Measurements from ENCODE around the gene NCMAP.

Gene NCMAP

DNA sequence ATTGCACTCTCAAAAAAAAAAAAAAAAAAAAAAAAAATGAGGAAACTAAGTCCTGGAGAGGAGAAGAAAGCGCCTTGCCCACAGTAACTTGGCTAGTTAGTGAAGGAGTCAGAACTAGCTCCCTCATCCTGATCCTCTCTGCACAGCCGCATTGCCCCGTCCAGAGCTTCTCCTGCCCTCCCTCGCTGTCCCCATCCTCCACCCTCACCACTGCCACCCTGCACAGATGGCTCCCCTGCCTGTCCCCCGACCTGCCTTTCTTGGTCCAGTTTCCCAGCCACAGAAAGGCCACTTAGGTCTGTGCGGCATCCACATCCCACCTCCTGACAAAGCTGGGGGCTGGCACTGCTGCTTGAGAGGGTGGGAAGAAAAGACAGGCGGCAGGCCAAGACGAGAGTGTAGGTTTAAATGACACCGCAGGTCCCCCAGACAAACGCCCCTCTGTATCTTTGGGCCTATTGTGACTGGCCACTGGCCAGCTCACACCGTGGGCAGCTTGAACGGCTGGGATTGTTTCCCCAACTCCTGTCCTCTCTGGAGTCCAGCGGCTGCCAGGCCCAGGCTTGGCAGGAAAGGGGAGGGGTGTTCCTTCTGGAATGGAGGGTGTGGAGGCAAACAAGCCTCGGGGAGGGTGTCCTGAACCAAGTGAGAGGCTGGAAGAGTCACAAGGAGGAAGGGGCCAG lies 20.2 kb downstream of the NCMAP start:
- DNase-seq: no peak

DNA sequence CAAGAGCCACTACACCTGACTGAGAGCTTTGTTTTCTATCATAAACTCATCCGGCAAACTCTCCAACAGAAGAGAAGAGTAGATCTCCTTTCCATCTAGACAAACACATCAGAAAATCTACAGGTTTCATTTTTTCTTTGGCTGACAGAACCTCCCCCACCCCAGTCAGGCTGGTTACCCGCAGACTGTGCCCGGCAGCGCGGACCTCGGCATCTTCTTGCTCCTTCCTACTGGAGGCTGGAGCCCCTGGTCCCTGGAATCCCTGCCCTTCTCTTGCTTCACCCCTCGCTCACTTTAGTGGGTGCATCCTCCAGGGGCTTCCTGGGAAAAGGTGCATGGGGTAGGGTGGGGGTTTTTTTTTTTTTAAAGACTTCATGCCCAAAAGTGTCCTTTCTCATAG lies 23.0 kb downstream of the NCMAP start:
- no peak for DNase-seq

DNA sequence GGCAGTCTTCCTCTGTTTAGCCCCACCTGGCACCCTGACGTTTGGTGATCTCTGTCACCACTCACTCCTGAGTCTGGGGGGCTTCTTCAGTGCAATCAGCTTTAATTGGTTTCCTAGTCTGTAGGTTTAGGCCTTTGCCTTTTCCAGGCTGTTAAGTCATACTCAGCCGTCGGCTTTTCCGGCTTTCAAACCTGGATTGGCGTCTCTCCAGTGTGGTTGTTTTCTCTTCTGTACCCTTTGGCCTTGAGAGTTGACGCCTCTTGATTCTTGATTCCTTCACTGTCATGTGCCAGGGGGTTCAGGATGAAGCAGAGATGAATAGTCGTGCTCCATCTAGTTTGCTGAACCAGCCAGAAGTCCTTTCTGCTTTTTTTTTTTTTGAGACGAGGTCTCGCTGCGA lies 24.9 kb downstream of the NCMAP start:
- no peak for DNase-seq

DNA sequence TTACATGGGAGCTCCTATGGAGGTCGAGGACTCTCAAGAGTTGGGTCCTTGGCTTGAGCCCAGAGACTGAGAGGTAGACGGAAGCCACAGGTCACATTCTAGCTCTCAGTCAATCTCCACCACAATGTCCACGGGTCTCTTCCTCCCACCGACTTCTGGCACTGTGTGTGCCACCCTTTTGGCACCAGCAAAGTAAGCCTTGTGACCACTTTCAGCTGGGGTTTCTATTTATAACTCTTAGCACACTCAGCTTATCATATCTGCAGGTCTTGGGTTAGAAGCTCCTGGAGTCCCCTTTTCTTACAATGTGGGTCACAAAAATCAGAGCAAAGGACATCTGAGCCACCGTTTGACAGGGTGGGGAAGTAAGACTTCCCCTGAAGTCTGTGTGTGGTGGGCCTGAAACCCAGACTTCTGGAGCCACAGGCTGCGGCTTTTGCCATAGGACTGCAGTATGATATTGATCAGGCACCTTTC lies 28.3 kb downstream of the NCMAP start:
- no peak for DNase-seq

GRCh38 chr1:24586119-24586518 lies 30.2 kb downstream of the NCMAP start:
- DNase-seq: no peak

DNA sequence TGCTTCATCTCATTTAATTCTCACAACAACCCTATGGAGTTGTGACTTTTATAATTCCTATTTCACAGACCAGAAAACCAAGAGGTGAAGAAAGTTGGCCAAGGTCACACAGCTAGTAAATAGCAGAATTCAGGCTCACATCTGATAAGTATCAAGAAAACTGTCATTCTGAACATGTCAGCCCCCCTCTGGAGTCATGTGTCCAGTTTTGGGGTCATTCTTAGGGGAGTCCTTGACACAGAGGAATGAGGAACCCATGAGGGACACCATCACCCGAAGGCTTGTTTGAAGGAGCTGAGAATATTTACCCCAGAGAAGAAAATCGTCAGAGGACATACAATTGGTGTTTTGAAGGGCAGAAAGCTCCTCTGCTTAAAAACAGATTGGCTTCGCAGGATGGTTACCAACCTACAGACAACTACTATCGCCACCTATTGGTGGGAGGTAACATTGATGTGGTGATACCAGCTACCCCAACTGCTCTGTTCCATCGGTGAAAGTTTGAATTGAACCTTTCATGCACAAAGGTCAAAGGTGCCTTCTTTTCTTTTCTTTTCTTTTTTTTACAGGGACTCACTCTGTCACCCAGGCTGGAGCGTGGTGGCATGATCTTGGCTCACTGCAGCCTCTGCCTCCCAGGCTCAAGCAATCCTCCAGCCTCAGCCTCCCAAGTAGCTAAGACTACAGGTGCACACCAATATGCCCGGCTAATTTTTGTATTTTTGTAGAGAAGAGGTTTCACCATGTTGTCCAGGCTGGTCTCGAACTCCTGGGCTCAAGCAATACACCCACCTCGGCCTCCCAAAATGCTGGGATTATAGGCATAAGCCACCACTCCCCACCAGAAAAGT lies 31.3 kb downstream of the NCMAP start:
- peak; percentile 47 for DNase-seq

GRCh38 chr1:24588573-24588972 lies 32.7 kb downstream of the NCMAP start:
- DNase-seq: no peak

DNA sequence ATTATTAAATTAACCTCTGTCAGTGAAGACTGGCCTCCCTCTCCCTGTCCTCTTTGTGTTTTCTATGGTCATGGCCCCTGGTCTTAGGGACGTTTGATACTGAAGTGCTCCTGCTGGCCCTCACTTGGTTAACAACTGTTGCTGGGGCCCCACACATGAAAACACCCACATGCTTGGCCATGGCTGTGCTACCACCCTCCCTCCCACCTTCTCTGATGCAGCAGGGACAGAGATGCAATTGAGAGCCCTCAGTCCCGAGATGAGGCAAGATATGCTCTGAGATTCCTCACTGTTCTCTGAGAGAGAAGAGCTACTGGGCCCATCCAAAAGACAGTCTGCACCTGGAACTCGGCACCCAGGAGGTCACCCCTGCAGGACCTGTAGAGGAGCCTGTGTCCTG lies 33.3 kb downstream of the NCMAP start:
- no peak for DNase-seq

GRCh38 chr1:24591781-24592180 lies 35.9 kb downstream of the NCMAP start:
- no peak for DNase-seq

GRCh38 chr1:24594328-24594598 lies 38.4 kb downstream of the NCMAP start:
- peak; percentile 77 for DNase-seq

GRCh38 chr1:24596401-24596880 lies 40.6 kb downstream of the NCMAP start:
- DNase-seq: no peak

GRCh38 chr1:24599265-24599664 lies 43.4 kb downstream of the NCMAP start:
- DNase-seq: no peak

DNA sequence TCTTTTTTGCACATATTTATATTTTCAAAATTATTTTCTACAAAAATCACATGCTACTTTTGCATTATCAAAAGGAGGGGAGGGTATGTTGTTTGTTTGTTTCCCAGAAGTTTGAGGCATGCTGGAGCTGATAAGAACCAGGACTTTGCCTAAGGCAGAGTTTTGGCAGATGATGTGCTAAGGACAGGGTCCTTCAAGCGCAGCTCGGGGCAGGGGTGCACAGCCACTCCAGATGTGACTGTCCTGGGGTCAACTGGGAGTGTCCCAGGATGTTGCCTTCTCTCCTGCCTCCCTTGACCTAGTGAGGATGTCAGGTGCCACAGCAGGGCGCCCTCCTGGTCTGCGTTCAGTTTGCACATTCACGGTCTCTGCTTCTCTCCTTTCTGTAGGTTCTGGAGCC lies 44.7 kb downstream of the NCMAP start:
- DNase-seq: no peak

- DNase-seq: no peak
Observed at GRCh38 chr1:24605534-24606295, 49.8 kb downstream of the NCMAP start.

DNA sequence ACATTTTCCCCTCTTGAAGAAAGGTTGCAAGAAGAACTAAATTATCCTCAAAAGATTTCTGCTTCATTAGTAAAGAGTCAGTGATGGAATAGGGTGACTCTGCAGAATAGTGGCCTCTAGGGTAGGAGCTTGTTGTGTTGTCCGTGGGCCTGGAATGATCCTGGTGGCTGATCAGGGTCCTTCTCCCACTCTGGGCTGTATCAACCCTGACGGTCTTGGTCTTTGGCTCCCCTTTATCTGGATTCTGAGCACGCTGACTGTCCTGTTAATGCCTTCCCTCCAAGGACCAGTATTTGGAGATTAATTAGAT lies 50.4 kb downstream of the NCMAP start:
- no peak for DNase-seq

- DNase-seq: peak; percentile 44
Observed at GRCh38 chr1:24606621-24607020, 50.7 kb downstream of the NCMAP start.

DNA sequence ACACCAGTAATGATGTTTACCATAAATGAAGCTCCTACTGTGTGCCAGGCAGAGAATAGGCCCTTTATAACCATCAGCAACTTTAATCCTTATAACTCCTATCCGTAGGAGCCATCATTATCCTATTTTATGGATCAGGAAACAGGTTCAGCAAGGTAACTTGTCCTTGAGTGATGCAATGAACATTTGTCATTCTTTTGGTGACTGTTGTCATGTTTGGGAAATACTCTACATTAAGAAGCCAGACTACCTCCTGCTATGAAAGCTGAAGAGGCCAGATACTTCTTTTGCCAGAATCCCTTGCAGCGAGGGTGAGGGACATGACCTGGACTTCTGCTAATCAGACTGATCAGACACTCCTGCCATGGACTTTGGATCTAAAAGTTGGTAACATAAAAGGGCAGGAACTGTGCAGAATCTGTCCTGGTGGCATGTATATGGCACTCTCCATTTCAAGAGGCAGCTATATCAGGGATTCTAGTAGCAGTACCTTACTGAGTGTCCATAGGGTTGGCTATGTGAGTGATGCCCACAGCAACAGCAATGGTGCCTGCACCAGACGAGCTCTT lies 54.1 kb downstream of the NCMAP start:
- DNase-seq: peak; percentile 27

- no peak for DNase-seq
Observed at GRCh38 chr1:24619376-24619775, 63.5 kb downstream of the NCMAP start.

GRCh38 chr1:24620678-24621077 lies 64.8 kb downstream of the NCMAP start:
- no peak for DNase-seq

DNA sequence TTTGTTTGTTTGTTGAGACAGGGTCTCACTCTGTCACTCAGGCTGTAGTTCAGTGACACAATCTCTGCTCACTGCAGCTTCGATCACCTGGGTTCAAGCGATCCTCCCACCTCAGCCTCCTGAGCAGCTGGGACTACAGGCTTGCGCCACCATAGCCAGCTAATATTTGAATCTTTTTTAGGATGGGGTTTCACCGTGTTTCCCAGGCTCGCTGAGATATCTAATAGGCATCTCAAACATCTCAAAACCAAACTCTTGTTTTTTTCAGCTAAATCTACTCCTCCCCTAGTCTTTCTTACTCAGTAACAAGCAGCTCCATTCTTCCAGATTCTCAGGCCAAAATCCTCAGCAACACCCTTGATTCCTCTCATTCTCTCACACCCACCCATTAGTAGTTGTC lies 65.2 kb downstream of the NCMAP start:
- DNase-seq: no peak

- DNase-seq: no peak
Observed at GRCh38 chr1:24622218-24622617, 66.3 kb downstream of the NCMAP start.

DNA sequence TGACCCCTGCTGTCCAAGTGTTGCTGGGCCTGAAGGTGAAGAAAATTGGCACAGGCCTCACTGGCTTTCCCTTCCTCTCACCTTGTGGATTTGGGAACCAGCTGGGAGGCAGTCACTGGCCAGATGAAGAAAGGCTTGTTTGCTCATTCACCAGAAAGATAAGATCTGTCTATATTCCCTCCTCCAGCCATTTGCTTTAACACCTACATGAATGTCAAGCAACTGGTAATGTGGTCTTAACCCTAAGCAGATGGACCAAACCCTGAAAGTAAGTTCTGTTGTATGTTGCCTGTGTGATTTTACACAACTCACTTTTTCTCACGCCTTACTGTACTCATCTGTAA lies 76.9 kb downstream of the NCMAP start:
- no peak for DNase-seq

GRCh38 chr1:24635195-24635843 lies 79.4 kb downstream of the NCMAP start:
- DNase-seq: peak; percentile 86

Data from NCI-H510A treated with DMSO at 0.1 percent for 48 hours (cell line).